ENCODE results near the gene ACSM6. TPM values are rescaled to one million over a fixed set of nuclear protein-coding genes. Genes with fewer than 3 reads are reported as not detected.

ACSM6 gene
- total RNA-seq, 1 experiment from 2014 or later = not detected

- Histone ChIP-seq H3K23me2 (ENCODE audit: insufficient read length, low read depth, low read length, poor library complexity, severe bottlenecking) (no peaks in the 10 kb centered on the region), H3T11ph (ENCODE audit: low read length) (no peak overlapping the region), H3K27ac (ENCODE audit: insufficient read length, low read depth, low read length) (no peak overlapping the region)
Measured at GRCh38 chr10:95249467-95249866, 55.4 kb downstream of the ACSM6 start.

More at GRCh38 chr10:95249467-95249866, 55.4 kb downstream of the ACSM6 start:
- Histone ChIP-seq H4K20me1 (ENCODE audit: control insufficient read depth, insufficient read depth, insufficient read length) (no peaks in the 10 kb centered on the region), H4K8ac (replicated peaks; ENCODE audit: insufficient read length, low read depth, low read length) (no peak overlapping the region), H3K9ac (ENCODE audit: extremely low read depth, insufficient read length, low read length) (no peak overlapping the region), H2AK5ac (ENCODE audit: insufficient read length, low read length) (no peak overlapping the region), H3K9me3 (ENCODE audit: control insufficient read depth, low read depth, low read length) (no peaks in the 10 kb centered on the region), H3K79me2 (ENCODE audit: insufficient read depth, low read length) (no peaks in the 10 kb centered on the region), H3K4me1 (ENCODE audit: insufficient read depth, low read length) (peaks cover 5% of the 10 kb centered on the region; the same call in 1 of the 2 replicates), H3K18ac (ENCODE audit: insufficient read length, low read depth, low read length) (no peak overlapping the region), H3K14ac (ENCODE audit: insufficient read depth, low read length) (no peak overlapping the region), H3K4ac (ENCODE audit: low read depth, low read length) (no peak overlapping the region), H4K91ac (ENCODE audit: insufficient read length, low read depth, low read length) (no peak overlapping the region), H3K56ac (ENCODE audit: insufficient read length, low read depth, low read length) (no peak overlapping the region), H3K79me1 (ENCODE audit: insufficient read depth, low read depth, low read length, poor library complexity, severe bottlenecking) (peaks cover 4% of the 10 kb centered on the region), H2AFZ (ENCODE audit: low read length) (no peak overlapping the region), H3K27me3 (ENCODE audit: insufficient read depth, low read length) (no peaks in the 10 kb centered on the region), H3K23ac (ENCODE audit: insufficient read length, low read depth, low read length) (no peak overlapping the region), H2BK5ac (ENCODE audit: insufficient read length, low read length) (no peak overlapping the region), H2BK20ac (ENCODE audit: low read depth, low read length, poor library complexity, severe bottlenecking) (no peak overlapping the region), H2BK15ac (ENCODE audit: low read depth, low read length) (no peak overlapping the region), H2BK120ac (ENCODE audit: low read depth, low read length, poor library complexity, severe bottlenecking) (no peak overlapping the region), H2BK12ac (ENCODE audit: insufficient read length, low read depth, low read length) (no peak overlapping the region), H3K4me2 (ENCODE audit: insufficient read depth, insufficient read length, low read length) (no peak overlapping the region), H4K5ac (ENCODE audit: insufficient read length, low read depth, low read length) (no peak overlapping the region)
- TF ChIP-seq CTCF (conservative IDR thresholded peaks at IDR 0.05) = no peak
- peak overlapping the region in 2 of 3 experiments; percentile 37 to 66; a peak in 4 of 7 replicates for H3K27ac Mint-ChIP-seq
- H3K36me3 Mint-ChIP-seq (ENCODE audit: insufficient read depth in 1 of 3, low read depth in 3 of 3) = peaks cover 2 to 33% (median 27%) of the 10 kb centered on the region in 3 experiments; a peak in 6 of 7 replicates
- no peaks in the 10 kb centered on the region; a peak in 1 of 5 replicates for H3K9me3 Mint-ChIP-seq
- DNase-seq = no peak
- H3K4me1 Mint-ChIP-seq = peaks cover 27 to 29% of the 10 kb centered on the region in 2 experiments
- no peaks in the 10 kb centered on the region for H3K27me3 Mint-ChIP-seq (ENCODE audit: low read depth)
- no CpG with 5 or more reads among the region's 3 CpGs for WGBS (ENCODE audit: extremely low coverage, insufficient read length, low lambda C conversion rate)
- no peak overlapping the region for H3K4me3 Mint-ChIP-seq
